C4-2B (cell line): ENCODE data around the gene PTPRM.

Experiments used
- H3K27ac ChIP-seq: fragments of 450-650 bp; 2 replicates; pipeline ENCODE4 v1.5.1; 2017
- ZFX ChIP-seq: fragments of 450-650 bp; IDR thresholded peaks from 2 replicates; pipeline ENCODE4 v1.6.1; 2017
- TF ChIP-seq, protein P1 (sequence below): fragments of 450-650 bp; conservative IDR thresholded peaks from 2 replicates; pipeline ENCODE4 v1.5.1; 2017; ENCODE audit warnings: mild to moderate bottlenecking

The PTPRM gene

DNA sequence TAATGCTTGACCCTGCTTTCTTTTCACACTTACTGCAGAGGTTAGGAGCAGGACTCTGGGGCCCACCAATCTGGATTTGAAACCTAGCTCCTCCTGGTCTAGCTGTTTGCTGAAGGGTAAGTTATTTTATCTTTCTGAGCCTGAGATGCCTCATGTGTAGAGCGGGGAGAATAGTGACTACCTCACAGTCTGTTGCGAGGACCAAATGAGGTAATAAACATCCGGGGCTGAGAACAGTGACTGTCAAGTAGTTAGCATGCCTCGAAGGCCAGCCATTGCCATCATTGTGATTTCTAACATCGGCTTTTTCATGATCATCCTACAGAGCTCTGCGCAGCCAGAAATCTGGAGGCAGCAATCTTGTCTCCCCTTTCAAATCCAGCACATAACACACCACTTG, 32.9 kb downstream of the PTPRM start:
- no peak overlapping the region for H3K27ac ChIP-seq
- TF ChIP-seq ZFX = no peak
- TF ChIP-seq, protein P1, sequence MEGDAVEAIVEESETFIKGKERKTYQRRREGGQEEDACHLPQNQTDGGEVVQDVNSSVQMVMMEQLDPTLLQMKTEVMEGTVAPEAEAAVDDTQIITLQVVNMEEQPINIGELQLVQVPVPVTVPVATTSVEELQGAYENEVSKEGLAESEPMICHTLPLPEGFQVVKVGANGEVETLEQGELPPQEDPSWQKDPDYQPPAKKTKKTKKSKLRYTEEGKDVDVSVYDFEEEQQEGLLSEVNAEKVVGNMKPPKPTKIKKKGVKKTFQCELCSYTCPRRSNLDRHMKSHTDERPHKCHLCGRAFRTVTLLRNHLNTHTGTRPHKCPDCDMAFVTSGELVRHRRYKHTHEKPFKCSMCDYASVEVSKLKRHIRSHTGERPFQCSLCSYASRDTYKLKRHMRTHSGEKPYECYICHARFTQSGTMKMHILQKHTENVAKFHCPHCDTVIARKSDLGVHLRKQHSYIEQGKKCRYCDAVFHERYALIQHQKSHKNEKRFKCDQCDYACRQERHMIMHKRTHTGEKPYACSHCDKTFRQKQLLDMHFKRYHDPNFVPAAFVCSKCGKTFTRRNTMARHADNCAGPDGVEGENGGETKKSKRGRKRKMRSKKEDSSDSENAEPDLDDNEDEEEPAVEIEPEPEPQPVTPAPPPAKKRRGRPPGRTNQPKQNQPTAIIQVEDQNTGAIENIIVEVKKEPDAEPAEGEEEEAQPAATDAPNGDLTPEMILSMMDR = no peak

DNA sequence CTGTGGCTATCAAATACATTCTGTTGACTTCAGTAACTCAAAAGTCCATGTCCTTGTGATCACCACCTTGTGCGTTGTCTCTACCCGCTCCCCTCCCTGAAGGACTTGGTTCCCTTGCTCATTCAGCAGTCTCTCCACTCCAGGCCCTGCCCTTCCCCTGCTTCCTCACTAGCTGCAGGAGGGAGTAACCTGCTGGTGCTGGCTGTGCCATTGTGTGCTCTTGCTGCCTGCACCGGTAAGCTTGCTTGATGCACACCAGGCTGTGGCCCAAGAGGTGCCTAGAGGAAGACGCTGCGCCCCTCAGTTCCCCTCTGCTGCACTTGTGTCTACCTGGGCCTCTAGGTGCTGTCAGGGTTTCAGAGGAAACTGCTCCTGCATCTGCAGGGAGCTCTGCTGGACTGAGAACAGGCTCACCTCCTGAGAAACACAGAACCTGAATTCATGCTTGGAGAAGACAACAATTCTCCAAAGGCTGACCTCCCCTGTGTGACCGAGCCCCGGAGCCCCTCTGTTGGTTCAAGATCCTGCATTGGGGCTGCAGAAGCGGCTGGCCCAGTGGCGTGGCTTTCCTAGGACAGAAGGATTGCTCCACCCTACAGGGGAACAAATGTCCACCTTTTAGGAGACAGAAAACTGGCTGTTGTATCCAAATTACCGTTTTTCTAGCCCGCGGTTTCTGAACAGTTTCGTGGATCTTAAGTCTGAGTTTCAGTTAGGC, 33.6 kb downstream of the PTPRM start:
- TF ChIP-seq ZFX = no peak
- TF ChIP-seq, protein P1 = no peak
- H3K27ac ChIP-seq = no peak overlapping the region

DNA sequence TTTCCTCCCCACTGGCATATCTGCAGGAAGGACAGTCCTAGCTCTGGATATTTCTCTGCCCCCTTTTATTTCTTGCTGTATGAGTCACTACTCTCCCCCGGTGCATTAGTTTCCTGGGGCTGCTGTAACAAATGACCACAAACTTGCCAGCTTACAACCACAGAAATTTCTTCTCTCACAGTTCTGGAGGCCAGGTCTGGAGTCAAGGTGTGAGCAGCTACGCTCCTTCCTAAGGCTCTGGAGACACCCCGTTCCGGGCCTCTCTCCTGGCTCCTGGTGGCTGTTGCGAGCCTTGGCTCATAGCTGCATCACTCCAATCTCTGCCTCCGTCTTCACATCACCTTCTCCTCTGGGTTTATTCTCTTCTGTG, 34.1 kb downstream of the PTPRM start:
- no peak overlapping the region for H3K27ac ChIP-seq
- TF ChIP-seq, protein P1 = no peak
- TF ChIP-seq ZFX = no peak

DNA sequence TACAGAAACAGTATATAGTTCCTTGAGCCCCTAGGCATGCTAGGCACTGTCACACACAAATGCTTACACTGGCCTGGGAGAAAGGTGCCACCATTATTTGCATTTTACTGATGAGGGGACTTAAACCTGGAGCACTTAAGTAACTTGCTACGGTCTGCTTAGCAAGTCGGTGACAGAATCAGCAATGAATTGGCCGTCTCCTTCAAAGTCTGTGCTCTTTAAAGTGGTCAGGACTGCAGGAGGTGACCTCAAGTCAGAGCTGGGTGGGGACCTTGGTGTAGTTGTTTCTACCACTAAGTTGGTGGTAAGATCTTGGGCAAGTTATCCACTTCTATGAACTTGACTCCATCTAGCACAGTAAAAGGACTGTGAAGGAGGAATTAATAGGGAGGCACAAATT, 34.8 kb downstream of the PTPRM start:
- H3K27ac ChIP-seq = no peak overlapping the region
- TF ChIP-seq, protein P1 = no peak
- no peak for TF ChIP-seq ZFX

DNA sequence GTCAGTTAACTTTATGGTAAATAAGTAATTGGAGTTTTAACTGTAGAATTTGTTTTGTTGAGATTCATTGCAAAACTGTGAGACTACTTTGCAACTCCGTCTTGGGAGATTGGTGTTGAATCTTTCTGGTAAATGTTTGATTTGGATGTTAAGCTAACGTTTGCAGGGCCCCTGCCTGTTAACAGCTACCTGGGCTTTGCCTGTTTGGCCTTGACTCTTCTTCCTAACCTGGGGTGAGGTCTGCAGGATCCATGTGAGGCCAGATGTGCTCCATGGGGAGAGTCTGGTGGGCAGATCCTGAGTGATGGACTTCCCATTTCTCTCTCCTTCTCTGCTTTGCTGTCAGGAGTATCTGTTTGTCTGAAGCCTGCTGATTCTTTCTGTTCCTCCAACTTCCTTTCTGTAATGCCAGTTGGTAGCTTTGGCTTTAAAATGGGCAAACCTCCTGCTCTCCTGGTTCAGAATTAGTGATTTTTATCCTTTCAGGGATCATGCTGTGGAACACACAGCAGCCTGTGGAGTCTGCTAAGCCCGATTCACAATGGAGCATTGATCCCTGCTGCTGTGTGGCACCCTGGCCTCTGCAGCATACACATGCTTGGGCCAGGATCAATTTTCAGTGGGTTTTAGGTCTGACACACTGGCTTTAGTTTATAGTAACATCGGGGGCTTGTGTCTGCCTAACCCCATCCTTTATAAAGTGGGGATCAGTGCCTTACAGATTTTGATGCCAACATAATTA, 36.3 kb downstream of the PTPRM start:
- TF ChIP-seq, protein P1 = no peak
- H3K27ac ChIP-seq = no peak overlapping the region

DNA sequence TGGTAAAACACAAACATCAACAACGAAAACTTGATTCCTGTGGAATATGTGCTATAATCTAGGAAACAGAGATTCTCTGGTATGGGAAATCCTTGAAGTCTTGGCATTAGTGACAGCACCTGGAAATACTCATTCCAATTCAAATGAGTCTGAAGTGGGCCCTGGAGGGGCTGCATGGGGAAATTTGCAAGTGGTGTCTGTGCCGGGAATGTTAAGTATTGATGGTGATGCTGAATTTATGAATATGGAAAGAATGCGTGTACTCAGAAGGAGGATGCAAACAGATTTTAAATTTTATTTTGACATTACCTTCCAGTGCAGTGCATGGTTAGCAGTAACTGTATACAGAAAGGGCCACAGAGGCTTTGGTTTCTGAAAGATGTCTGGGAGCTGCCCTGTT, 37.2 kb downstream of the PTPRM start:
- H3K27ac ChIP-seq = no peak overlapping the region
- no peak for TF ChIP-seq ZFX
- TF ChIP-seq, protein P1 = no peak

DNA sequence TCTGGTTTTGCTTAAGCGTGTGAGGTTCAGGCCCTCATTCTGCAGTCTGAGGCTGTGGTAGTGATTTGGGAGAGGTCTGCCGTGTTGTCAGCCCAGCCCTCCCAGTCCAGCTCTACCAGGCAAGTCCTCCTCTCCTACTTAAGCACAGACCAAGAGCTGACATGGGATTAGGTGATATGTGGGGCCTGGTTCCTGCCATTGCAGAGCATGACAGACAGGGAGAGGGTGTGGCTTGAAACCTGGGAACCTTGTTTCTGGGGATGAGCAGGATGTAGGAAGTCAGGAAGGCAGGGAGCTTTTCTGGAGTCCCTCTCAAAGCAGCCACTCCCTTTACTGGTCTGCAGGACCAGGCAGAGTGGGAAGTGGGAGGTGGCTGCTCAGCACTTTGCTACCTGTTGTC, 38.6 kb downstream of the PTPRM start:
- TF ChIP-seq, protein P1 = no peak
- no peak overlapping the region for H3K27ac ChIP-seq
